IMR-90 (cell line): ENCODE data around the gene C16orf87. TPM values are rescaled to one million over a fixed set of nuclear protein-coding genes. Genes with fewer than 3 reads are reported as not detected.

Experiments used
- ATAC-seq: fragments of 200-7000 bp; cut with Tn5 transposase; 2 replicates; pipeline ENCODE4 v1.9.1; 2020; ENCODE audit warnings: low read depth, mild to moderate bottlenecking, moderate library complexity
- BruUV-seq: library from RNA; stranded (reverse); fragments of 400-500 nt; replicated peaks from 2 replicates; lab custom pipeline; 2021; lab: Mats Ljungman, UMichigan
- CTCF ChIA-PET: fragments of 300-600 bp; formaldehyde crosslinking; extraction: SDS; loops from one replicate; lab custom pipeline; 2021; ENCODE audit warnings: antibody characterized with exemption; lab: Yijun Ruan, JAX
- POLR2A ChIA-PET: fragments of 300-600 bp; sonication (Branson Sonifier 250); formaldehyde crosslinking; loops from one replicate; lab custom pipeline; 2022; ENCODE audit warnings: antibody characterized with exemption; ENCODE audit not compliant: unreplicated experiment; lab: Charles Lee
- DNase-seq: peaks from one replicate; pipeline ENCODE4 v3.0.0; 2013
- H2AFZ ChIP-seq: replicated peaks from 2 replicates; pipeline ENCODE3; 2013; ENCODE audit warnings: low read length, mild to moderate bottlenecking; ENCODE audit not compliant: poor library complexity
- H2AK5ac ChIP-seq: 2 replicates; pipeline ENCODE4 v1.6.1; 2013; ENCODE audit warnings: low read depth, low read length, inconsistent platforms
- H2AK9ac ChIP-seq: replicated peaks from 2 replicates; pipeline ENCODE3; 2013; ENCODE audit warnings: mild to moderate bottlenecking, low read depth, low read length, moderate library complexity; ENCODE audit not compliant: poor library complexity
- H2BK120ac ChIP-seq: 2 replicates; pipeline ENCODE4 v1.6.1; 2013; ENCODE audit warnings: low read depth, low read length, inconsistent platforms
- H2BK15ac ChIP-seq: 3 replicates; pipeline ENCODE4 v1.6.1; 2013; ENCODE audit warnings: low read depth, low read length, inconsistent platforms
- H2BK20ac ChIP-seq: 2 replicates; pipeline ENCODE4 v1.6.1; 2013; ENCODE audit warnings: low read depth, mild to moderate bottlenecking, inconsistent platforms, low read length, moderate library complexity
- H2BK5ac ChIP-seq: 2 replicates; pipeline ENCODE4 v1.6.1; 2013; ENCODE audit warnings: mild to moderate bottlenecking, low read depth, low read length, inconsistent platforms; ENCODE audit not compliant: poor library complexity, severe bottlenecking
- H3K14ac ChIP-seq: replicated peaks from 2 replicates; pipeline ENCODE4 v1.6.1; 2013; ENCODE audit warnings: low read depth, low read length, inconsistent platforms
- H3K18ac ChIP-seq: 2 replicates; pipeline ENCODE4 v1.6.1; 2013; ENCODE audit warnings: low read depth, low read length, control low read depth
- H3K23ac ChIP-seq: 2 replicates; pipeline ENCODE4 v1.6.1; 2013; ENCODE audit warnings: low read depth, low read length, inconsistent platforms
- H3K27ac ChIP-seq: 2 replicates; pipeline ENCODE4 v1.5.1; 2013; ENCODE audit warnings: mild to moderate bottlenecking, control low read depth, low read length; ENCODE audit not compliant: insufficient read depth
- H3K27me3 ChIP-seq: 2 replicates; pipeline ENCODE4 v1.6.1; 2013; ENCODE audit warnings: low read length; ENCODE audit not compliant: control insufficient read depth, insufficient read depth
- H3K36me3 ChIP-seq: 2 replicates; pipeline ENCODE4 v1.6.1; 2013; ENCODE audit warnings: low read length, mixed read lengths; ENCODE audit not compliant: control insufficient read depth, insufficient read depth
- H3K4ac ChIP-seq: 2 replicates; pipeline ENCODE4 v1.6.1; 2013; ENCODE audit warnings: low read depth, low read length, inconsistent platforms
- H3K4me1 ChIP-seq: 2 replicates; pipeline ENCODE4 v1.6.1; 2013; ENCODE audit warnings: low read length, mixed read lengths; ENCODE audit not compliant: control insufficient read depth, insufficient read depth
- H3K4me2 ChIP-seq: 2 replicates; pipeline ENCODE4 v1.6.1; 2013; ENCODE audit warnings: low read depth, mild to moderate bottlenecking, control low read depth, low read length, moderate library complexity
- H3K4me3 ChIP-seq: 2 replicates; pipeline ENCODE4 v1.5.1; 2013; ENCODE audit warnings: low read depth, mild to moderate bottlenecking, control low read depth, low read length, moderate library complexity; ENCODE audit not compliant: insufficient read depth
- H3K56ac ChIP-seq: 2 replicates; pipeline ENCODE4 v1.6.1; 2013; ENCODE audit warnings: low read length, inconsistent platforms; ENCODE audit not compliant: insufficient read depth; ENCODE audit errors: extremely low read depth
- H3K79me1 ChIP-seq, 2 experiments: 2 replicates each; pipeline ENCODE4 v1.6.1; 2013; ENCODE audit warnings: low read length in 2 of 2, inconsistent platforms in 1 of 2, low read depth in 1 of 2
- H3K9ac ChIP-seq: 2 replicates; pipeline ENCODE4 v1.6.1; 2013; ENCODE audit warnings: low read depth, low read length, control low read depth
- H3K9me1 ChIP-seq: 2 replicates; pipeline ENCODE4 v1.6.1; 2013; ENCODE audit warnings: low read length, inconsistent platforms; ENCODE audit not compliant: insufficient read depth
- H3K9me3 ChIP-seq: 2 replicates; pipeline ENCODE4 v1.6.1; 2013; ENCODE audit warnings: low read length; ENCODE audit not compliant: control insufficient read depth, insufficient read depth
- H4K20me1 ChIP-seq: 2 replicates; pipeline ENCODE4 v1.6.1; 2013; ENCODE audit warnings: low read length, inconsistent platforms; ENCODE audit not compliant: insufficient read depth
- H4K5ac ChIP-seq: 2 replicates; pipeline ENCODE4 v1.6.1; 2013; ENCODE audit warnings: mild to moderate bottlenecking, low read depth, low read length, control low read depth
- H4K8ac ChIP-seq, 2 experiments: 2 replicates each; pipeline ENCODE4 v1.6.1; 2013; ENCODE audit warnings: low read depth in 2 of 2, low read length in 2 of 2, control low read depth in 1 of 2, inconsistent platforms in 1 of 2
- H4K91ac ChIP-seq: 2 replicates; pipeline ENCODE4 v1.6.1; 2013; ENCODE audit warnings: low read depth, low read length, inconsistent platforms; ENCODE audit not compliant: insufficient read depth
- BHLHE40 ChIP-seq: fragments of 150-350 bp; IDR thresholded peaks from 2 replicates; pipeline ENCODE4 v1.6.1; 2016; ENCODE audit warnings: mild to moderate bottlenecking, low read depth, low read length
- CTCF ChIP-seq: conservative IDR thresholded peaks from 2 replicates; pipeline ENCODE4 v1.5.1; 2012; ENCODE audit warnings: mild to moderate bottlenecking, low read depth, low read length, improper control_type of control experiment
- FOS ChIP-seq: fragments of 150-350 bp; IDR thresholded peaks from 2 replicates; pipeline ENCODE4 v1.6.1; 2016; ENCODE audit warnings: low read depth, low read length
- RCOR1 ChIP-seq: IDR thresholded peaks from 2 replicates; pipeline ENCODE4 v1.6.1; 2012; ENCODE audit warnings: mild to moderate bottlenecking, low read length, improper control_type of control experiment; ENCODE audit not compliant: insufficient replicate concordance
- RFX5 ChIP-seq: IDR thresholded peaks from 2 replicates; pipeline ENCODE4 v1.8.0; 2012; ENCODE audit warnings: low read depth, mild to moderate bottlenecking, low read length, moderate library complexity
- USF2 ChIP-seq: fragments of 150-350 bp; IDR thresholded peaks from 2 replicates; pipeline ENCODE4 v1.6.1; 2017; ENCODE audit warnings: mild to moderate bottlenecking, antibody characterized with exemption, low read length, low read depth
- WGBS, 2 experiments: methylation state at CpG; one replicate each; pipeline versions ENCODE4 v1.1.5 to v1.1.7; 2013; ENCODE audit warnings: missing lambda C conversion rate in 2 of 2; ENCODE audit not compliant: insufficient read length in 1 of 2; ENCODE audit errors: extremely low coverage in 2 of 2; 5-methylcytosine and 5-hydroxymethylcytosine counted together
- dilution Hi-C: fragments of 300-500 bp; cut with HindIII; formaldehyde crosslinking; loops from one replicate; pipeline ENCODE4 v1.14.3; 2018; ENCODE audit warnings: low sequenced_read_pairs; ENCODE audit not compliant: unreplicated experiment
- in situ Hi-C: fragments of 300-500 bp; cut with MboI; formaldehyde crosslinking; loops from 3 replicates; pipeline ENCODE4 v1.14.3; 2019; ENCODE audit warnings: low sequenced_read_pairs, inconsistent platforms, mixed read lengths
- intact Hi-C: fragments of 100-400 bp; cut with micrococcal nuclease; formaldehyde crosslinking; loops from 2 replicates; pipeline ENCODE4 v1.10.0; 2022
- polyA plus RNA-seq, 3 experiments: library from polyadenylated mRNA; depleted of rRNA; stranded (reverse); fragments of >200 nt; gene quantifications; 2 replicates each; pipeline ENCODE4 v1.2.3, GENCODE V29; 2012; ENCODE audit warnings: low replicate concordance in 1 of 3
- total RNA-seq: library from RNA; depleted of rRNA; stranded (reverse); fragments of >200 nt; gene quantifications from 2 replicates; pipeline ENCODE4 v1.2.3, GENCODE V29; 2012

The C16orf87 gene
- total and polyA plus RNA-seq, 2 of the 4 experiments (the other 2 are of a cell fraction) = 6.3 to 8.1 TPM

GRCh38 chr16:46844771-46845170 lies 13.8 kb upstream of the C16orf87 start:
- H4K5ac ChIP-seq = no peak overlapping the region
- no peaks in the 10 kb centered on the region for H4K20me1 ChIP-seq
- H3K23ac ChIP-seq = no peak overlapping the region
- peaks cover 2% of the 10 kb centered on the region; the same call in 1 of the 2 replicates for H3K27me3 ChIP-seq
- H3K9ac ChIP-seq = no peak overlapping the region
- BruUV-seq = no TSS peak
- H2AFZ ChIP-seq = peak overlapping the region; percentile 18
- no peak overlapping the region for H2BK5ac ChIP-seq
- ChIA-PET POLR2A (no interaction called here), CTCF (interaction anchor here (0.6 to 2.2 kb wide), 3 partner anchors 9 to 135 kb away, joined by 3 to 8 read pairs (median 4); no protein-coding TSS in a partner anchor)
- TF ChIP-seq RCOR1 = no peak
- TF ChIP-seq FOS = no peak
- TF ChIP-seq CTCF = no peak
- TF ChIP-seq BHLHE40 = 0 out of 2 replicates have a peak, but pooled peaks have one; percentile 36
- TF ChIP-seq USF2 = no peak
- no peak for TF ChIP-seq RFX5
- H3K56ac ChIP-seq = no peak overlapping the region
- no peak overlapping the region for H3K27ac ChIP-seq
- no peak overlapping the region for H3K4me3 ChIP-seq
- no peak overlapping the region for H3K18ac ChIP-seq
- H3K4ac ChIP-seq = no peak overlapping the region
- DNase-seq (peak; percentile 79), ATAC-seq (peak; percentile 82)
- H3K9me1 ChIP-seq = no peaks in the 10 kb centered on the region
- H3K4me2 ChIP-seq = no peak overlapping the region
- no peaks in the 10 kb centered on the region for H3K79me1 ChIP-seq
- peaks cover 4% of the 10 kb centered on the region; the same call in 1 of the 2 replicates for H3K9me3 ChIP-seq
- in situ Hi-C loops = no loop called here
- dilution Hi-C loops = no loop called here
- intact Hi-C loops = no loop called here
- no peak overlapping the region for H4K91ac ChIP-seq
- no CpG with 5 or more reads among the region's 10 CpGs for WGBS, 2 experiments
- no peak overlapping the region for H3K14ac ChIP-seq
- H2AK5ac ChIP-seq = no peak overlapping the region
- H2AK9ac ChIP-seq = no peak overlapping the region
- no peak overlapping the region for H2BK15ac ChIP-seq
- H2BK20ac ChIP-seq = no peak overlapping the region
- no peak overlapping the region for H4K8ac ChIP-seq
- no peak overlapping the region for H2BK120ac ChIP-seq
- peaks cover 2% of the 10 kb centered on the region; the same call in 1 of the 2 replicates for H3K4me1 ChIP-seq
- no peaks in the 10 kb centered on the region for H3K36me3 ChIP-seq
